Activated CD4-positive, alpha-beta T cell treated with anti-CD3 and anti-CD28 coated beads, Interleukin-2, amount 10 ng/mL, durations not matched to agents 24 days and 14 days (primary cell): Measurements from ENCODE around the gene ANXA6. TPM values are rescaled to one million over a fixed set of nuclear protein-coding genes. Genes with fewer than 3 reads are reported as not detected.

Source experiments
- DNase-seq: peaks from one replicate; pipeline ENCODE4 v3.0.0; 2022
- H3K27ac Mint-ChIP-seq: one replicate; pipeline ENCODE4 v1.8.0; 2022; ENCODE audit warnings: mild to moderate bottlenecking, mixed read lengths
- H3K27me3 Mint-ChIP-seq: one replicate; pipeline ENCODE4 v1.8.0; 2022; ENCODE audit warnings: mixed read lengths
- H3K36me3 Mint-ChIP-seq: one replicate; pipeline ENCODE4 v1.8.0; 2022; ENCODE audit warnings: low read depth, mild to moderate bottlenecking, mixed read lengths
- H3K4me1 Mint-ChIP-seq: one replicate; pipeline ENCODE4 v1.8.0; 2021; ENCODE audit warnings: mixed read lengths
- H3K4me3 Mint-ChIP-seq: one replicate; pipeline ENCODE4 v1.8.0; 2022; ENCODE audit warnings: mild to moderate bottlenecking, moderate library complexity, mixed read lengths
- H3K9me3 Mint-ChIP-seq: one replicate; pipeline ENCODE4 v1.8.0; 2021; ENCODE audit warnings: mixed read lengths
- intact Hi-C: fragments of 100-400 bp; cut with micrococcal nuclease; formaldehyde crosslinking; loops from one replicate; pipeline ENCODE4 v1.15.1; 2023
- total RNA-seq: library from RNA; stranded (reverse); gene quantifications from 2 replicates; pipeline ENCODE4 v1.2.3, GENCODE V29; 2022

Gene ANXA6
- total RNA-seq, 1 donor from 2014 or later = 314 TPM

- intact Hi-C loops = loop anchor here (2.0 to 10.0 kb wide), 5 partner anchors 133 to 1737 kb away; partner anchors contain the start of genes G3BP1, GRPEL2 and RBM22
- H3K27me3 Mint-ChIP-seq = no peaks in the 10 kb centered on the region
- no peak for DNase-seq
- H3K27ac Mint-ChIP-seq = peak overlapping the region; percentile 93
- peak overlapping the region; percentile 86 for H3K4me3 Mint-ChIP-seq
- H3K36me3 Mint-ChIP-seq = peaks cover 47% of the 10 kb centered on the region
- H3K4me1 Mint-ChIP-seq = peaks cover 74% of the 10 kb centered on the region
- no peaks in the 10 kb centered on the region for H3K9me3 Mint-ChIP-seq
Measured at GRCh38 chr5:151081431-151082281, 75.9 kb downstream of the ANXA6 start.

GRCh38 chr5:151080613-151081430 lies 76.8 kb downstream of the ANXA6 start, which contains the start of gene TNIP1:
Gene TNIP1 (minus strand): TSS chr5:151081034. CDS start chr5:151065095, 15,939 bp downstream.
- Mint-ChIP-seq H3K27me3 (no peaks in the 10 kb centered on the region), H3K4me3 (peak within 1 kb of the TSS; percentile 86), H3K36me3 (peaks cover 53% of the 10 kb centered on the region), H3K27ac (peak within 1 kb of the TSS; percentile 94), H3K9me3 (no peaks in the 10 kb centered on the region), H3K4me1 (peaks cover 77% of the 10 kb centered on the region)
- DNase-seq = peak; percentile 99
- intact Hi-C loops = loop anchor here (5.0 to 10.0 kb wide), 4 partner anchors 299 to 1736 kb away; partner anchors contain the start of genes G3BP1, GRPEL2 and RBM22

GRCh38 chr5:151079838-151080612 lies 77.6 kb downstream of the ANXA6 start:
- Mint-ChIP-seq H3K36me3 (peaks cover 58% of the 10 kb centered on the region), H3K4me1 (peaks cover 76% of the 10 kb centered on the region), H3K27me3 (no peaks in the 10 kb centered on the region), H3K9me3 (no peaks in the 10 kb centered on the region), H3K27ac (peak overlapping the region; percentile 94), H3K4me3 (peak overlapping the region; percentile 82)
- DNase-seq = peak; percentile 71
- intact Hi-C loops = loop anchor here (2.0 to 10.0 kb wide), 5 partner anchors 173 to 1735 kb away; partner anchors contain the start of genes G3BP1, GM2A, GRPEL2 and RBM22

GRCh38 chr5:151078490-151079262 lies 78.9 kb downstream of the ANXA6 start:
- Mint-ChIP-seq H3K27me3 (no peaks in the 10 kb centered on the region), H3K4me3 (peak overlapping the region; percentile 82), H3K9me3 (no peaks in the 10 kb centered on the region), H3K4me1 (peaks cover 65% of the 10 kb centered on the region), H3K27ac (peak overlapping the region; percentile 94), H3K36me3 (peaks cover 65% of the 10 kb centered on the region)
- intact Hi-C loops = loop anchor here (1.0 to 2.0 kb wide), 6 partner anchors 9 to 174 kb away; partner anchors contain the start of gene GM2A
- peak; percentile 88 for DNase-seq

- Mint-ChIP-seq H3K27ac (peak overlapping the region; percentile 94), H3K27me3 (no peaks in the 10 kb centered on the region), H3K4me3 (peak overlapping the region; percentile 82), H3K36me3 (peaks cover 71% of the 10 kb centered on the region), H3K4me1 (peaks cover 59% of the 10 kb centered on the region), H3K9me3 (no peaks in the 10 kb centered on the region)
- DNase-seq = no peak
- intact Hi-C loops = loop anchor here (1.0 to 2.0 kb wide), 6 partner anchors 9 to 175 kb away; partner anchors contain the start of gene GM2A
Measured at GRCh38 chr5:151077967-151078366, 79.6 kb downstream of the ANXA6 start.

GRCh38 chr5:151077419-151077818 lies 80.2 kb downstream of the ANXA6 start:
- Mint-ChIP-seq H3K27ac (peak overlapping the region; percentile 94), H3K36me3 (peaks cover 73% of the 10 kb centered on the region)
- intact Hi-C loops = no loop called here

GRCh38 chr5:151076616-151077015 lies 81.0 kb downstream of the ANXA6 start:
- intact Hi-C loops = no loop called here
- no peaks in the 10 kb centered on the region for H3K27me3 Mint-ChIP-seq
- DNase-seq = no peak

More at GRCh38 chr5:151077419-151077818, 80.2 kb downstream of the ANXA6 start:
- peak overlapping the region; percentile 82 for H3K4me3 Mint-ChIP-seq
- DNase-seq = no peak
- H3K9me3 Mint-ChIP-seq = no peaks in the 10 kb centered on the region
- no peaks in the 10 kb centered on the region for H3K27me3 Mint-ChIP-seq
- peaks cover 55% of the 10 kb centered on the region for H3K4me1 Mint-ChIP-seq

GRCh38 chr5:151075698-151076331 lies 81.8 kb downstream of the ANXA6 start:
- DNase-seq = no peak
- no peaks in the 10 kb centered on the region for H3K27me3 Mint-ChIP-seq
- H3K4me3 Mint-ChIP-seq = peak overlapping the region; percentile 82
- intact Hi-C loops = no loop called here
- H3K27ac Mint-ChIP-seq = peak overlapping the region; percentile 94
- no peaks in the 10 kb centered on the region for H3K9me3 Mint-ChIP-seq
- H3K36me3 Mint-ChIP-seq = peaks cover 86% of the 10 kb centered on the region
- H3K4me1 Mint-ChIP-seq = peaks cover 66% of the 10 kb centered on the region

More at GRCh38 chr5:151076616-151077015, 81.0 kb downstream of the ANXA6 start:
- Mint-ChIP-seq H3K36me3 (peaks cover 79% of the 10 kb centered on the region), H3K4me3 (peak overlapping the region; percentile 82), H3K4me1 (peaks cover 60% of the 10 kb centered on the region), H3K27ac (peak overlapping the region; percentile 94), H3K9me3 (no peaks in the 10 kb centered on the region)

- H3K27ac Mint-ChIP-seq = no peak overlapping the region
- H3K4me3 Mint-ChIP-seq = no peak overlapping the region
Measured at GRCh38 chr5:151074557-151074956, 83.0 kb downstream of the ANXA6 start.

GRCh38 chr5:151073280-151073679 lies 84.3 kb downstream of the ANXA6 start:
- Mint-ChIP-seq H3K9me3 (no peaks in the 10 kb centered on the region), H3K27ac (no peak overlapping the region), H3K36me3 (peaks cover 85% of the 10 kb centered on the region), H3K27me3 (no peaks in the 10 kb centered on the region), H3K4me1 (peaks cover 73% of the 10 kb centered on the region), H3K4me3 (no peak overlapping the region)
- intact Hi-C loops = no loop called here
- DNase-seq = no peak

More at GRCh38 chr5:151074557-151074956, 83.0 kb downstream of the ANXA6 start:
- H3K36me3 Mint-ChIP-seq = peaks cover 87% of the 10 kb centered on the region
- H3K27me3 Mint-ChIP-seq = no peaks in the 10 kb centered on the region
- no peak for DNase-seq
- intact Hi-C loops = no loop called here
- H3K9me3 Mint-ChIP-seq = no peaks in the 10 kb centered on the region
- H3K4me1 Mint-ChIP-seq = peaks cover 71% of the 10 kb centered on the region

GRCh38 chr5:151072630-151073025 lies 85.0 kb downstream of the ANXA6 start:
- intact Hi-C loops = no loop called here
- no peaks in the 10 kb centered on the region for H3K9me3 Mint-ChIP-seq
- DNase-seq = no peak
- H3K4me1 Mint-ChIP-seq = peaks cover 73% of the 10 kb centered on the region
- no peak overlapping the region for H3K4me3 Mint-ChIP-seq
- peaks cover 85% of the 10 kb centered on the region for H3K36me3 Mint-ChIP-seq
- peak overlapping the region; percentile 66 for H3K27ac Mint-ChIP-seq
- no peaks in the 10 kb centered on the region for H3K27me3 Mint-ChIP-seq
